OCI-LY3 (cell line): ENCODE results near the gene PPFIBP2.

ENCODE experiments used
- H2AFZ ChIP-seq: fragments of 200-600, 300-600 bp; shearing (Covaris generic); 2 replicates; pipeline ENCODE4 v1.6.0; 2014; ENCODE audit warnings: antibody characterized with exemption, low read depth, low read length
- H3K27ac ChIP-seq: fragments of 200-600, 300-600 bp; sonication (generic); 2 replicates; pipeline ENCODE4 v1.5.1; 2014; ENCODE audit warnings: mild to moderate bottlenecking, low read length, moderate library complexity, mixed read lengths
- H3K27me3 ChIP-seq: fragments of 200-600, 300-600 bp; sonication (generic); 2 replicates; pipeline ENCODE4 v1.6.1; 2014; ENCODE audit warnings: low read depth, low read length, mixed read lengths
- H3K36me3 ChIP-seq: fragments of 200-600, 300-600 bp; sonication (generic); replicated peaks from 2 replicates; pipeline ENCODE3; 2014; ENCODE audit warnings: low read depth, low read length, mixed read lengths
- H3K4me1 ChIP-seq: fragments of 300-600, 200-600 bp; sonication (generic); 2 replicates; pipeline ENCODE4 v1.6.1; 2014; ENCODE audit warnings: low read length, mixed read lengths
- H3K4me2 ChIP-seq: fragments of 200-600, 300-600 bp; sonication (generic); 2 replicates; pipeline ENCODE4 v1.6.1; 2014; ENCODE audit warnings: low read length, mixed read lengths
- H3K4me3 ChIP-seq: fragments of 300-600, 200-600 bp; sonication (generic); 2 replicates; pipeline ENCODE4 v1.5.1; 2014; ENCODE audit warnings: antibody characterized with exemption, mild to moderate bottlenecking, low read length, moderate library complexity
- H3K79me2 ChIP-seq: fragments of 300-600, 200-600 bp; shearing (Covaris generic); 2 replicates; pipeline ENCODE4 v1.6.1; 2014; ENCODE audit warnings: mild to moderate bottlenecking, low read length, mixed read lengths
- H3K9ac ChIP-seq: fragments of 300-600, 200-600 bp; shearing (Covaris generic); 2 replicates; pipeline ENCODE4 v1.6.0; 2014; ENCODE audit warnings: mild to moderate bottlenecking, low read length, moderate library complexity
- H3K9me3 ChIP-seq: fragments of 200-600, 300-600 bp; shearing (Covaris generic); 2 replicates; pipeline ENCODE4 v1.6.1; 2014; ENCODE audit warnings: low read length, mixed read lengths; ENCODE audit not compliant: insufficient read depth
- H4K20me1 ChIP-seq: fragments of 200-600, 300-600 bp; sonication (generic); 2 replicates; pipeline ENCODE4 v1.6.1; 2016; ENCODE audit warnings: low read length, mixed read lengths; ENCODE audit not compliant: insufficient read depth
- EZH2phosphoT487 ChIP-seq: fragments of 200-600 bp; shearing (Covaris generic); IDR thresholded peaks from 2 replicates; pipeline ENCODE4 v1.6.1; 2018; ENCODE audit warnings: antibody characterized with exemption, mixed run types, low read depth
- TF ChIP-seq, protein P1 (sequence below): fragments of 200-600, 300-600 bp; sonication (generic); IDR thresholded peaks from 2 replicates; pipeline ENCODE4 v1.5.1; 2014; ENCODE audit warnings: antibody characterized with exemption, low read length, low read depth

The PPFIBP2 gene

DNA sequence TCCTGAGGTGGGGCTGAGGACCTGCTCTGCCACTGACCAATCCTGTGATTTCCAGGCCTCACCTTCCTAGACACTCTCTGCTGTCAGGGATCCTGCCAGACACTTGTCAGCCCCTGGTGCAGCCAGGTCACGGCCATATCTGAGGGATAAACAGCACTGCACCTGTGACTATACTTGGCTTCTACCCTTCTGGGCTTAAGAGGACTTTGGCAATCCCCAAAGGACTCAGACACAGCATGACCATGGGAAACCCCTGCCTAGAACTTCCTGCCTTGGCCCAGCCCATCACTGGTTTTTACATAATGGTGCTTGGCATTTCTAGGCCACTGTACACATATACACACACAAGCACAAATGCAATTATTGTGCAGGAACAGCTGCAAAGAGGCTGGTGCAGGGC, 40.1 kb upstream of the PPFIBP2 start:
- no peaks in the 10 kb centered on the region; the same call in 1 of the 2 replicates for H3K27me3 ChIP-seq
- H3K9me3 ChIP-seq: no peaks in the 10 kb centered on the region
- H2AFZ ChIP-seq: 0 out of 2 replicates have a peak overlapping the region, but pooled peaks have one; percentile 39
- H3K4me2 ChIP-seq: 0 out of 2 replicates have a peak overlapping the region, but pooled peaks have one; percentile 10
- no peaks in the 10 kb centered on the region for H3K79me2 ChIP-seq
- no peaks in the 10 kb centered on the region for H3K36me3 ChIP-seq
- H3K9ac ChIP-seq: no peak overlapping the region
- H4K20me1 ChIP-seq: no peaks in the 10 kb centered on the region
- H3K4me1 ChIP-seq: peaks cover 8% of the 10 kb centered on the region
- no peak for TF ChIP-seq EZH2phosphoT487
- TF ChIP-seq, protein P1, sequence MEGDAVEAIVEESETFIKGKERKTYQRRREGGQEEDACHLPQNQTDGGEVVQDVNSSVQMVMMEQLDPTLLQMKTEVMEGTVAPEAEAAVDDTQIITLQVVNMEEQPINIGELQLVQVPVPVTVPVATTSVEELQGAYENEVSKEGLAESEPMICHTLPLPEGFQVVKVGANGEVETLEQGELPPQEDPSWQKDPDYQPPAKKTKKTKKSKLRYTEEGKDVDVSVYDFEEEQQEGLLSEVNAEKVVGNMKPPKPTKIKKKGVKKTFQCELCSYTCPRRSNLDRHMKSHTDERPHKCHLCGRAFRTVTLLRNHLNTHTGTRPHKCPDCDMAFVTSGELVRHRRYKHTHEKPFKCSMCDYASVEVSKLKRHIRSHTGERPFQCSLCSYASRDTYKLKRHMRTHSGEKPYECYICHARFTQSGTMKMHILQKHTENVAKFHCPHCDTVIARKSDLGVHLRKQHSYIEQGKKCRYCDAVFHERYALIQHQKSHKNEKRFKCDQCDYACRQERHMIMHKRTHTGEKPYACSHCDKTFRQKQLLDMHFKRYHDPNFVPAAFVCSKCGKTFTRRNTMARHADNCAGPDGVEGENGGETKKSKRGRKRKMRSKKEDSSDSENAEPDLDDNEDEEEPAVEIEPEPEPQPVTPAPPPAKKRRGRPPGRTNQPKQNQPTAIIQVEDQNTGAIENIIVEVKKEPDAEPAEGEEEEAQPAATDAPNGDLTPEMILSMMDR: no peak
- H3K27ac ChIP-seq: no peak overlapping the region
- no peak overlapping the region for H3K4me3 ChIP-seq

DNA sequence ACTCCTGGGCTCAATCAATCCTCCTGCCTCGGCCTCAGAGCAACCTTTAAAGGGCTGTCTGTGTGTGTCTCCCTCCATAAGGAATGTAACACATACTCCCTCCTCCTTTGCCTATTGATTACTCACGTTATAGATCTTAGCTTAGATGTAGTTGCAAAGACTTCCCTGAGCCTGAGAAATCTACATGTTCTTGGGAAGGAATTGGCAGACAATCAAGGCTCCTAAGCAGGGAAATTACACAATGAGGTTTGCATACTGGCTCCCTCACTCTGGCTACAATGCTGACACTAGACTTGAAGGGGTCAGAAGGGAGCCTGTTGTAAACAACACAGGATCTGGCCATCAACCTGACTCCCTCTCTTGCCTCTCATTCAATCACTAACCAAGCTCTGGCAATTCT, 33.7 kb upstream of the PPFIBP2 start:
- TF ChIP-seq EZH2phosphoT487: no peak
- TF ChIP-seq, protein P1: no peak
- Histone ChIP-seq H3K27me3 (no peaks in the 10 kb centered on the region; the same call in 1 of the 2 replicates), H3K9ac (no peak overlapping the region), H4K20me1 (no peaks in the 10 kb centered on the region), H3K36me3 (no peaks in the 10 kb centered on the region), H3K79me2 (no peaks in the 10 kb centered on the region), H3K4me1 (no peaks in the 10 kb centered on the region), H2AFZ (no peak overlapping the region), H3K9me3 (no peaks in the 10 kb centered on the region), H3K4me3 (no peak overlapping the region), H3K27ac (no peak overlapping the region), H3K4me2 (no peak overlapping the region)

DNA sequence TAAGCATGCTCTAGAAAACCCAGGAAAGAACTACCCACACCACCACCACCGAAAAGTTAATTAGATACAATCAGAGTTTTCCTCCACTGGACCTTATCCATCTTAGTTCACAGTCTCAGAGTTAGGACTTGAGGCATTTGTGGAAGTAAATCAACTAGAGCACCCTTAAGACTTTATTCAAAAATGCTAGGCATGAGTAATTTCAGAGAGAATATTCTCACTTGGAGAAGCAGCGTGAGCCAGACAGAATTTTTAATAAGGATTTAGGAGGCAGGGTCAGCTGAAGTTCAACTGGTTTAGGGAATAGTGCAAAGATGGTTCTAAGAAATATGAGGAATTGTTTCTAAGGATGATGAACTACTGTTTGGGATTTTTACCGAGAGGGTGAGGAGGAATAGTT, 29.7 kb upstream of the PPFIBP2 start:
- Histone ChIP-seq H2AFZ (no peak overlapping the region), H3K4me1 (no peaks in the 10 kb centered on the region), H3K36me3 (no peaks in the 10 kb centered on the region), H3K9ac (no peak overlapping the region), H3K27me3 (no peaks in the 10 kb centered on the region; the same call in 1 of the 2 replicates), H3K4me3 (no peak overlapping the region), H3K4me2 (no peak overlapping the region), H3K9me3 (no peaks in the 10 kb centered on the region), H3K79me2 (no peaks in the 10 kb centered on the region), H4K20me1 (no peaks in the 10 kb centered on the region), H3K27ac (no peak overlapping the region)
- no peak for TF ChIP-seq EZH2phosphoT487
- TF ChIP-seq, protein P1: no peak

DNA sequence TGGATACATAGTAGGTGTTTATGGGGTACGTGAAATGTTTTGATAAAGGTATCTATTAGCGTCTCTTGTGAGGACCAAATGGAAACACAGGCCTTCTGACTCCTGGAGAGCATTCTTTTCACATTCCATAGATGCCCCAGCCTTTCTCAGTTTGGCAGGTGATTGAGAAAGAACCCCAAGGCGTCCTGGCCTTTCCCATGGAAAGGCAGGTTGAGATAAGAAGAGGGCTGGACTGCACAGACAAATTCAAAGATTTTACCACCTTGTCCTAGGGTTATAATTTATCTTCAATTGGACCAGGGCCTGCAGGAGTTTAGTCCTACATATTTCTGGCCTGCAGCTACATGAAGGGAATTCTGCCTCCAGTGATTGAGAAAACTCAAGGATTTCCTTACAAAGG, 29.2 kb upstream of the PPFIBP2 start:
- no peak overlapping the region for H3K4me3 ChIP-seq
- no peak overlapping the region for H3K27ac ChIP-seq
- H3K36me3 ChIP-seq: no peaks in the 10 kb centered on the region
- no peak overlapping the region for H3K9ac ChIP-seq
- H4K20me1 ChIP-seq: no peaks in the 10 kb centered on the region
- H3K27me3 ChIP-seq: no peaks in the 10 kb centered on the region; the same call in 1 of the 2 replicates
- H2AFZ ChIP-seq: no peak overlapping the region
- TF ChIP-seq EZH2phosphoT487: no peak
- TF ChIP-seq, protein P1: no peak
- H3K9me3 ChIP-seq: no peaks in the 10 kb centered on the region
- H3K4me1 ChIP-seq: no peaks in the 10 kb centered on the region
- H3K79me2 ChIP-seq: no peaks in the 10 kb centered on the region
- no peak overlapping the region for H3K4me2 ChIP-seq
